Astrocyte (in vitro differentiated cells and primary cell): ENCODE measurements around the gene C6orf62.

Source experiments
- EZH2 ChIP-seq: IDR thresholded peaks from 2 replicates; pipeline ENCODE4 v1.6.1; 2012; ENCODE audit warnings: mild to moderate bottlenecking, low read length, inconsistent platforms; ENCODE audit not compliant: insufficient read depth
- TF ChIP-seq, protein P1 (sequence below): IDR thresholded peaks from 2 replicates; pipeline ENCODE4 v1.5.1; 2011; ENCODE audit warnings: low read depth, mild to moderate bottlenecking, inconsistent platforms, low read length, moderate library complexity; ENCODE audit not compliant: insufficient read depth

DNA sequence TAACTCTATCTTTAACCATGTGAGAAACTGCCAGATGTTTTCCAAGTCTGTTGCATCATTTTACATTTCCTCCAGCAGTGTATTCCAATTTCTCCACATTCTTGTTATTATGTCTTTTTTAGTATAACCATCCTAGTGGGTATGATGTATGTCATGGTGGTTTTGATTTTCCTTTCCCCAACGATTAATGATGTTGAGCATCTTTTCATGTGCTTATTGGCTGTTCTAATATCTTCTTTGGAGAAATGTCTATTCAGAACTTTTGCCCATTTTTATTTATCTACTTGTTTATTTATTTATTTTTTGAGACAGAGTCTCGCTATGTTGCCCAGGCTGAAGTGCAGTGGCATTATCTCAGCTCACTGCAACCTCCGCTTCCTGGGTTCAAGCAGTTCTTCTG is 4.3 kb upstream of the C6orf62 start:
- TF ChIP-seq, protein P1, sequence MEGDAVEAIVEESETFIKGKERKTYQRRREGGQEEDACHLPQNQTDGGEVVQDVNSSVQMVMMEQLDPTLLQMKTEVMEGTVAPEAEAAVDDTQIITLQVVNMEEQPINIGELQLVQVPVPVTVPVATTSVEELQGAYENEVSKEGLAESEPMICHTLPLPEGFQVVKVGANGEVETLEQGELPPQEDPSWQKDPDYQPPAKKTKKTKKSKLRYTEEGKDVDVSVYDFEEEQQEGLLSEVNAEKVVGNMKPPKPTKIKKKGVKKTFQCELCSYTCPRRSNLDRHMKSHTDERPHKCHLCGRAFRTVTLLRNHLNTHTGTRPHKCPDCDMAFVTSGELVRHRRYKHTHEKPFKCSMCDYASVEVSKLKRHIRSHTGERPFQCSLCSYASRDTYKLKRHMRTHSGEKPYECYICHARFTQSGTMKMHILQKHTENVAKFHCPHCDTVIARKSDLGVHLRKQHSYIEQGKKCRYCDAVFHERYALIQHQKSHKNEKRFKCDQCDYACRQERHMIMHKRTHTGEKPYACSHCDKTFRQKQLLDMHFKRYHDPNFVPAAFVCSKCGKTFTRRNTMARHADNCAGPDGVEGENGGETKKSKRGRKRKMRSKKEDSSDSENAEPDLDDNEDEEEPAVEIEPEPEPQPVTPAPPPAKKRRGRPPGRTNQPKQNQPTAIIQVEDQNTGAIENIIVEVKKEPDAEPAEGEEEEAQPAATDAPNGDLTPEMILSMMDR = no peak
- TF ChIP-seq EZH2 = no peak
